Endothelial cell of umbilical vein (primary cell): ENCODE measurements around the gene MTRF1L.

Experiments used
- EZH2 ChIP-seq: IDR thresholded peaks from 2 replicates; pipeline ENCODE4 v1.6.1; 2012; ENCODE audit warnings: borderline replicate concordance, low read depth, mild to moderate bottlenecking, moderate library complexity, low read length, inconsistent platforms; ENCODE audit not compliant: severe bottlenecking
- MYC ChIP-seq: IDR thresholded peaks from one replicate; pipeline ENCODE4 v1.6.1; 2011; ENCODE audit warnings: mild to moderate bottlenecking, low read depth, low read length
- POLR2A ChIP-seq: IDR thresholded peaks from 2 replicates; pipeline ENCODE4 v1.6.1; 2012; ENCODE audit warnings: low read depth, mild to moderate bottlenecking, control low read depth, low read length
- POLR2AphosphoS5 ChIP-seq: IDR thresholded peaks from 2 replicates; pipeline ENCODE4 v1.6.1; 2012; ENCODE audit warnings: low read depth, mild to moderate bottlenecking, control low read depth, low read length, moderate library complexity; ENCODE audit not compliant: insufficient read depth
- TF ChIP-seq, protein P1 (sequence below), 2 donors: IDR thresholded peaks; 1 replicate in 1 of 2; 2 replicates in 1 of 2; pipeline ENCODE4 v1.5.1; 2011; ENCODE audit warnings: low read length in 2 of 2, mild to moderate bottlenecking in 2 of 2, moderate library complexity in 2 of 2, control low read depth in 1 of 2, inconsistent platforms in 1 of 2, low read depth in 1 of 2; ENCODE audit not compliant: insufficient read depth in 1 of 2; ENCODE audit errors: extremely low read depth in 1 of 2
- TF ChIP-seq, protein P2 (sequence below): IDR thresholded peaks from 2 replicates; pipeline ENCODE4 v1.6.1; 2011; ENCODE audit not compliant: insufficient read depth, insufficient read length

DNA sequence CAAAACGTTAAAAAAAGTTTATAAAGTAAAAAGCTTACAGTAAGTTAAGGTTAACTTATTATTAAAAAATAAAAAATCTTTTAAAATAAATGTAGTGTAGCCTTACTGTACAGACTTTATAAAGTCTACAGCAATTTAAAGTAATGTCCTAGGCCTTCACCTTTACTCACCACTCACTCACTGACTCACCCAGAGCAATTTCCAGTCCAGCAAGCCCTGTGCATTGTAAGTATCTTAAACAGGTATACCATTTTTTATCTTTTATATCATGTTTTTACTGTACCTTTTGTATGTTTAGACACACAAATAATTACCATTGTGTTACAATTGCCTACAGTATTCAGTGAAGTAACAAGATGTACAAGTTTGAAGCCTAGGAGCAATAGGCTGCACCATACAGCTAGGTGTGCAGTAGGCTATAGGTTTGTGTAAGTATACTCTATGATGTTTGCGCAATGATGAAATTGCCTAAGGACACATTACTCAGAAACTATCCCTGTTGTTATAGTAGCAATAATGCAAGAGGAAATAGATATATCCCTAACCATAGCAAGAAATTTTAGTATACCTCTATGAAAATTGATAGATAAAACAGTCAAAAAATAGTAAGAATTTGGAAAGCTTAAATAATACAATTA lies 59.1 kb downstream of the MTRF1L start:
- no peak for TF ChIP-seq POLR2AphosphoS5
- TF ChIP-seq, protein P1, sequence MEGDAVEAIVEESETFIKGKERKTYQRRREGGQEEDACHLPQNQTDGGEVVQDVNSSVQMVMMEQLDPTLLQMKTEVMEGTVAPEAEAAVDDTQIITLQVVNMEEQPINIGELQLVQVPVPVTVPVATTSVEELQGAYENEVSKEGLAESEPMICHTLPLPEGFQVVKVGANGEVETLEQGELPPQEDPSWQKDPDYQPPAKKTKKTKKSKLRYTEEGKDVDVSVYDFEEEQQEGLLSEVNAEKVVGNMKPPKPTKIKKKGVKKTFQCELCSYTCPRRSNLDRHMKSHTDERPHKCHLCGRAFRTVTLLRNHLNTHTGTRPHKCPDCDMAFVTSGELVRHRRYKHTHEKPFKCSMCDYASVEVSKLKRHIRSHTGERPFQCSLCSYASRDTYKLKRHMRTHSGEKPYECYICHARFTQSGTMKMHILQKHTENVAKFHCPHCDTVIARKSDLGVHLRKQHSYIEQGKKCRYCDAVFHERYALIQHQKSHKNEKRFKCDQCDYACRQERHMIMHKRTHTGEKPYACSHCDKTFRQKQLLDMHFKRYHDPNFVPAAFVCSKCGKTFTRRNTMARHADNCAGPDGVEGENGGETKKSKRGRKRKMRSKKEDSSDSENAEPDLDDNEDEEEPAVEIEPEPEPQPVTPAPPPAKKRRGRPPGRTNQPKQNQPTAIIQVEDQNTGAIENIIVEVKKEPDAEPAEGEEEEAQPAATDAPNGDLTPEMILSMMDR (IDR thresholded peaks at IDR 0.05; ENCODE audit: extremely low read depth in 1 of 2, insufficient read depth in 1 of 2, low read depth in 1 of 2, low read length in 2 of 2), result no peak
- no peak for TF ChIP-seq POLR2A
- no peak for TF ChIP-seq MYC
- TF ChIP-seq, protein P2, sequence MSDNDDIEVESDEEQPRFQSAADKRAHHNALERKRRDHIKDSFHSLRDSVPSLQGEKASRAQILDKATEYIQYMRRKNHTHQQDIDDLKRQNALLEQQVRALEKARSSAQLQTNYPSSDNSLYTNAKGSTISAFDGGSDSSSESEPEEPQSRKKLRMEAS, result no peak
- TF ChIP-seq EZH2, result no peak
